Smooth muscle cell (in vitro differentiated cells): ENCODE measurements around the gene ACTBL2. TPM values are rescaled to one million over a fixed set of nuclear protein-coding genes. Genes with fewer than 3 reads are reported as not detected.

Experiments used
- DNase-seq: peaks from one replicate; lab custom pipeline; 2025; ENCODE audit not compliant: unreplicated experiment; lab: John Stamatoyannopoulos, UW
- H2AFZ ChIP-seq: fragments of 200-600 bp; sonication (generic); 2 replicates; pipeline ENCODE4 v1.6.0; 2016; ENCODE audit warnings: antibody characterized with exemption, low read depth, mild to moderate bottlenecking
- H3F3A ChIP-seq: fragments of 200-600 bp; sonication (generic); 2 replicates; pipeline ENCODE4 v1.6.0; 2017; ENCODE audit warnings: antibody characterized with exemption, low read depth
- H3K27ac ChIP-seq: fragments of 200-600 bp; sonication (generic); 2 replicates; pipeline ENCODE4 v1.5.1; 2016; ENCODE audit warnings: low read depth, mild to moderate bottlenecking
- H3K27me3 ChIP-seq: fragments of 200-600 bp; sonication (generic); 2 replicates; pipeline ENCODE4 v1.6.1; 2016; ENCODE audit warnings: low read depth, mild to moderate bottlenecking
- H3K36me3 ChIP-seq: fragments of 200-600 bp; sonication (generic); 2 replicates; pipeline ENCODE4 v1.5.1; 2016; ENCODE audit warnings: low read depth
- H3K4me1 ChIP-seq: fragments of 200-600 bp; sonication (generic); 2 replicates; pipeline ENCODE4 v1.5.1; 2016; ENCODE audit warnings: low read depth
- H3K4me2 ChIP-seq: fragments of 200-600 bp; sonication (generic); 2 replicates; pipeline ENCODE4 v1.6.0; 2016; ENCODE audit warnings: mild to moderate bottlenecking
- H3K4me3 ChIP-seq: fragments of 200-600 bp; sonication (generic); 2 replicates; pipeline ENCODE4 v1.5.1; 2016; ENCODE audit warnings: mild to moderate bottlenecking
- H3K79me2 ChIP-seq: fragments of 200-600 bp; sonication (generic); 2 replicates; pipeline ENCODE4 v1.6.0; 2016; ENCODE audit warnings: low read depth, mild to moderate bottlenecking
- H3K9ac ChIP-seq: fragments of 200-600 bp; sonication (generic); 2 replicates; pipeline ENCODE4 v1.6.0; 2016; ENCODE audit warnings: low read depth
- H3K9me3 ChIP-seq: fragments of 200-600 bp; sonication (generic); replicated peaks from 2 replicates; pipeline ENCODE4 v1.5.1; 2016; ENCODE audit warnings: low read depth
- H4K20me1 ChIP-seq: fragments of 200-600 bp; sonication (generic); 2 replicates; pipeline ENCODE4 v1.6.0; 2016; ENCODE audit warnings: low read depth
- CTCF ChIP-seq: fragments of 200-600 bp; sonication (generic); IDR thresholded peaks from 2 replicates; pipeline ENCODE4 v1.5.1; 2017; ENCODE audit warnings: borderline replicate concordance, mild to moderate bottlenecking, antibody characterized with exemption; ENCODE audit not compliant: insufficient read depth, poor library complexity, severe bottlenecking
- WGBS: methylation state at CpG from one replicate; pipeline ENCODE4 v1.1.7; 2016; ENCODE audit warnings: low lambda C conversion rate; 5-methylcytosine and 5-hydroxymethylcytosine counted together
- polyA plus RNA-seq: library from polyadenylated mRNA; unstranded; fragments of >200 nt; fragmentation: Nextera tagmentation; extraction: Ambion mirVana; gene quantifications from 2 replicates; pipeline ENCODE4 v1.2.1, GENCODE V29; 2016
- total RNA-seq: library from RNA; depleted of rRNA; stranded (reverse); fragments of >200 nt; gene quantifications from 2 replicates; pipeline ENCODE4 v1.2.3, GENCODE V29; 2014

The ACTBL2 gene
- total and polyA plus RNA-seq, 2 experiments from 2014 or later: 1.3 to 3.6 TPM

GRCh38 chr5:57431759-57432158 is 50.9 kb downstream of the ACTBL2 start:
- no peaks in the 10 kb centered on the region for H3K36me3 ChIP-seq
- 80% methylated on average over 6 of the region's 6 CpGs for WGBS

More at GRCh38 chr5:57431759-57432158, 50.9 kb downstream of the ACTBL2 start:
- H3F3A ChIP-seq: no peaks in the 10 kb centered on the region
- H4K20me1 ChIP-seq: no peaks in the 10 kb centered on the region
- no peak overlapping the region for H3K4me2 ChIP-seq
- no peak overlapping the region for H3K4me3 ChIP-seq
- H3K79me2 ChIP-seq: no peaks in the 10 kb centered on the region
- H2AFZ ChIP-seq: no peak overlapping the region
- TF ChIP-seq CTCF: no peak
- H3K4me1 ChIP-seq: no peaks in the 10 kb centered on the region
- H3K9me3 ChIP-seq: no peaks in the 10 kb centered on the region
- no peak for DNase-seq
- H3K9ac ChIP-seq: no peak overlapping the region
- peak overlapping the region; percentile 17 for H3K27ac ChIP-seq
- H3K27me3 ChIP-seq: no peaks in the 10 kb centered on the region
